HepG2 (cell line): ENCODE data around the gene PMM2. TPM values are rescaled to one million over a fixed set of nuclear protein-coding genes. Genes with fewer than 3 reads are reported as not detected.
A peak's percentile ranks its signal among the peaks of the same experiment; 100 is the strongest.

Experiments
- ATAC-seq: fragments of 200-7000 bp; cut with Tn5 transposase; 3 replicates; pipeline ENCODE4 v1.9.1; 2020; ENCODE audit warnings: mild to moderate bottlenecking, moderate library complexity
- BruUV-seq: library from RNA; stranded (reverse); fragments of 400-500 nt; replicated peaks from 2 replicates; lab custom pipeline; 2021; lab: Mats Ljungman, UMichigan
- CTCF ChIA-PET: fragments of 300-600 bp; formaldehyde crosslinking; extraction: SDS; loops from one replicate; lab custom pipeline; 2021; ENCODE audit warnings: low total read pairs, inconsistent platforms, low intra/inter-chr PET ratio; lab: Yijun Ruan, JAX
- POLR2A ChIA-PET: fragments of 350-600 bp; sonication (Branson Sonifier 250); formaldehyde crosslinking; loops from one replicate; lab custom pipeline; 2020; ENCODE audit warnings: antibody characterized with exemption, inconsistent platforms; lab: Yijun Ruan, JAX
- DNase-seq: peaks from one replicate; pipeline ENCODE4 v3.0.0-alpha.2; 2015; ENCODE audit warnings: low spot score
- FAIRE-seq: peaks from 3 replicates; lab custom pipeline; 2011; peaks lifted over from hg19 to GRCh38; lab: Jason Lieb, UNC
- H2AFZ ChIP-seq: one replicate; pipeline ENCODE4 v1.6.1; 2011; ENCODE audit warnings: low read length, inconsistent platforms
- H3K27ac ChIP-seq: fragments of 300-600 bp; 3 replicates; pipeline ENCODE4 v1.8.0; 2011; ENCODE audit warnings: mixed run types, mild to moderate bottlenecking, mixed read lengths, low read length, inconsistent platforms; ENCODE audit not compliant: insufficient read depth; ENCODE audit errors: extremely low read length
- H3K27me3 ChIP-seq, 2 experiments: fragments of 200-600 bp in 1 of 2; 2 replicates in 1 of 2; 3 replicates in 1 of 2; pipeline versions ENCODE4 v1.6.0 to v1.8.0; 2011; ENCODE audit warnings: low read length in 2 of 2, mild to moderate bottlenecking in 2 of 2, moderate library complexity in 2 of 2, inconsistent platforms in 1 of 2; ENCODE audit not compliant: insufficient read depth in 2 of 2, control insufficient read depth in 1 of 2
- H3K36me3 ChIP-seq, 2 experiments: fragments of 200-600 bp in 1 of 2; replicated peaks in 1 of 2; 2 replicates in 1 of 2; 3 replicates in 1 of 2; pipeline versions ENCODE4 v1.5.1 to v1.8.0; 2011; ENCODE audit warnings: low read length in 2 of 2, inconsistent platforms in 1 of 2; ENCODE audit not compliant: insufficient read depth in 2 of 2, control insufficient read depth in 1 of 2
- H3K4me1 ChIP-seq: 2 replicates; pipeline ENCODE4 v1.5.1; 2012; ENCODE audit warnings: low read length, inconsistent platforms; ENCODE audit not compliant: insufficient read depth
- H3K4me2 ChIP-seq: 2 replicates; pipeline ENCODE4 v1.6.0; 2011; ENCODE audit warnings: low read depth, low read length, inconsistent platforms
- H3K4me3 ChIP-seq, 3 experiments: fragments of 200-600 bp in 1 of 3; sonication (generic), shearing (Covaris generic) in 1 of 3; replicated peaks in 1 of 3; 2 replicates each; pipeline ENCODE4 v1.5.1; 2011 to 2016; ENCODE audit warnings: low read length in 3 of 3, inconsistent platforms in 2 of 3, low read depth in 2 of 3, mild to moderate bottlenecking in 2 of 3, control low read depth in 1 of 3, mixed read lengths in 1 of 3; ENCODE audit not compliant: insufficient read depth in 1 of 3
- H3K79me2 ChIP-seq: one replicate; pipeline ENCODE4 v1.6.1; 2011; ENCODE audit warnings: low read length, inconsistent platforms; ENCODE audit not compliant: insufficient read depth
- H3K9ac ChIP-seq: 2 replicates; pipeline ENCODE4 v1.6.0; 2011; ENCODE audit warnings: mild to moderate bottlenecking, low read depth, low read length, inconsistent platforms; ENCODE audit not compliant: insufficient read depth
- H3K9me3 ChIP-seq: 2 replicates; pipeline ENCODE4 v1.5.1; 2012; ENCODE audit warnings: mild to moderate bottlenecking, low read length
- H4K20me1 ChIP-seq: 2 replicates; pipeline ENCODE4 v1.6.0; 2011; ENCODE audit warnings: inconsistent platforms, mild to moderate bottlenecking, low read length, moderate library complexity; ENCODE audit not compliant: insufficient read depth
- GLMP ChIP-seq: sonication (generic); formaldehyde crosslinking; IDR thresholded peaks from 2 replicates; pipeline ENCODE4 v1.9.0; 2021; ENCODE audit warnings: missing genetic modification reagents, mild to moderate bottlenecking, borderline replicate concordance
- RELA ChIP-seq: sonication (generic); formaldehyde crosslinking; IDR thresholded peaks from 2 replicates; pipeline ENCODE4 v1.4.0; 2020; ENCODE audit warnings: missing genetic modification reagents
- SAP130 ChIP-seq: IDR thresholded peaks from 2 replicates; pipeline ENCODE4 v1.6.1; 2016; ENCODE audit warnings: low read depth
- ZBTB10 ChIP-seq: sonication (generic); formaldehyde crosslinking; IDR thresholded peaks from 2 replicates; pipeline ENCODE4 v1.4.0; 2020; ENCODE audit warnings: missing genetic modification reagents, borderline replicate concordance
- ZNF235 ChIP-seq: sonication (generic); formaldehyde crosslinking; IDR thresholded peaks from 2 replicates; pipeline ENCODE4 v1.8.1; 2023; ENCODE audit warnings: mild to moderate bottlenecking, missing genetic modification reagents, borderline replicate concordance
- ZNF446 ChIP-seq: sonication (generic); formaldehyde crosslinking; IDR thresholded peaks from 2 replicates; pipeline ENCODE4 v1.5.0; 2020; ENCODE audit warnings: mild to moderate bottlenecking, missing genetic modification reagents
- ZNF780A ChIP-seq: sonication (generic); formaldehyde crosslinking; IDR thresholded peaks from 2 replicates; pipeline ENCODE4 v1.8.0; 2022; ENCODE audit warnings: mild to moderate bottlenecking, missing genetic modification reagents, moderate library complexity
- WGBS: methylation state at CpG from one replicate; pipeline ENCODE4 v1.1.6; 2017; ENCODE audit warnings: low lambda C conversion rate; 5-methylcytosine and 5-hydroxymethylcytosine counted together
- in situ Hi-C: cut with HindIII; loops from 2 replicates; pipeline ENCODE4 v1.10.0; 2017; ENCODE audit warnings: low pct_unique_long_range_greater_than_20kb; ENCODE audit not compliant: extremely low pct_ligation_motif_present
- intact Hi-C: fragments of 100-400 bp; cut with micrococcal nuclease; formaldehyde crosslinking; loops from one replicate; pipeline ENCODE4 v1.10.0; 2022; ENCODE audit not compliant: unreplicated experiment
- polyA plus RNA-seq, 8 experiments: library from polyadenylated mRNA; depleted of rRNA in 3 of 8; stranded (reverse) in 7 of 8; unstranded in 1 of 8; fragments of >200 nt; fragmentation: Illumina TruSeq in 4 of 8; extraction: Trizol in 4 of 8; gene quantifications; 2 replicates each; pipeline versions ENCODE4 v1.2.1 to v1.2.3, GENCODE V29; 2011 to 2016; ENCODE audit warnings: low read depth in 4 of 8, missing spikeins in 1 of 8, mixed read lengths in 1 of 8; ENCODE audit not compliant: insufficient read depth in 1 of 8
- total RNA-seq, 5 experiments: library from RNA; depleted of rRNA; stranded (reverse); fragments of >200 nt; fragmentation: Illumina TruSeq; extraction: Trizol; gene quantifications; 2 replicates each; pipeline ENCODE4 v1.2.3, GENCODE V29; 2016; ENCODE audit warnings: low read depth in 1 of 5
- TF ChIP-seq, protein P1 (sequence below): sonication (generic); formaldehyde crosslinking; IDR thresholded peaks from 2 replicates; pipeline ENCODE4 v1.8.1; 2023; ENCODE audit warnings: mild to moderate bottlenecking, inconsistent platforms, moderate library complexity, missing genetic modification reagents, borderline replicate concordance
- TF ChIP-seq, protein P2 (sequence below): sonication (generic); formaldehyde crosslinking; IDR thresholded peaks from 2 replicates; pipeline ENCODE4 v1.4.0; 2020; ENCODE audit warnings: low read depth, missing genetic modification reagents

PMM2 gene
- total and polyA plus RNA-seq, 2 of the 13 experiments (the other 11 are each of a cell fraction or from before 2014, with no cell fraction given), result 52.2 to 93.7 TPM

- CTCF ChIA-PET, result no interaction called here
- Histone ChIP-seq H3K27ac (no peak within 1 kb of the TSS), H3K79me2 (no peaks in the 10 kb centered on the region), H3K9me3 (no peaks in the 10 kb centered on the region), H2AFZ (no peak within 1 kb of the TSS), H3K4me3 (peak within 1 kb of the TSS in 1 of 3 experiments; percentile 34; a peak in 2 of 6 replicates), H3K9ac (no peak within 1 kb of the TSS), H4K20me1 (no peaks in the 10 kb centered on the region), H3K36me3 (peaks cover 0 to under 1% of the 10 kb centered on the region in 2 experiments; a peak in 1 of 5 replicates), H3K4me2 (peak within 1 kb of the TSS; percentile 75), H3K4me1 (peaks cover 93% of the 10 kb centered on the region), H3K27me3 (peaks cover 0 to 8% of the 10 kb centered on the region in 2 experiments; a peak in 2 of 5 replicates)
- no peak for FAIRE-seq
- intact Hi-C loops, result loop anchor here (5.0 kb wide), 3 partner anchors 65 to 210 kb away; partner anchors contain the start of gene HAPSTR1
- no peak for DNase-seq
- 51% methylated on average over 9 of the region's 10 CpGs for WGBS
- in situ Hi-C loops, result loop anchor here (5.0 to 25.0 kb wide), 2 partner anchors 220 to 315 kb away; partner anchors contain the start of gene ABAT
- POLR2A ChIA-PET, result interaction anchor here (0.6 to 14.5 kb wide), 5 partner anchors 15 to 209 kb away, joined by 3 to 235 read pairs (median 4); partner anchors contain the start of genes CARHSP1 and HAPSTR1
- BruUV-seq, result no TSS peak
- ATAC-seq, result no peak
- TF ChIP-seq, protein P1, sequence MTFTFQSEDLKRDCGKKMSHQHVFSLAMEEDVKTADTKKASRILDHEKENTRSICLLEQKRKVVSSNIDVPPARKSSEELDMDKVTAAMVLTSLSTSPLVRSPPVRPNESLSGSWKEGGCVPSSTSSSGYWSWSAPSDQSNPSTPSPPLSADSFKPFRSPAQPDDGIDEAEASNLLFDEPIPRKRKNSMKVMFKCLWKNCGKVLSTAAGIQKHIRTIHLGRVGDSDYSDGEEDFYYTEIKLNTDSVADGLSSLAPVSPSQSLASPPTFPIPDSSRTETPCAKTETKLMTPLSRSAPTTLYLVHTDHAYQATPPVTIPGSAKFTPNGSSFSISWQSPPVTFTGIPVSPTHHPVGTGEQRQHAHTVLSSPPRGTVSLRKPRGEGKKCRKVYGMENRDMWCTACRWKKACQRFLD, result no peak
- TF ChIP-seq GLMP (CRISPR knock-in tag) (no peak), ZNF446 (CRISPR knock-in tag) (no peak), ZNF235 (CRISPR knock-in tag) (0 out of 2 replicates have a peak, but pooled peaks have one; percentile 37), SAP130 (CRISPR knock-in tag) (0 out of 2 replicates have a peak, but pooled peaks have one; percentile 3), ZBTB10 (no peak), RELA (no peak), ZNF780A (CRISPR knock-in tag) (no peak)
- TF ChIP-seq, protein P2, sequence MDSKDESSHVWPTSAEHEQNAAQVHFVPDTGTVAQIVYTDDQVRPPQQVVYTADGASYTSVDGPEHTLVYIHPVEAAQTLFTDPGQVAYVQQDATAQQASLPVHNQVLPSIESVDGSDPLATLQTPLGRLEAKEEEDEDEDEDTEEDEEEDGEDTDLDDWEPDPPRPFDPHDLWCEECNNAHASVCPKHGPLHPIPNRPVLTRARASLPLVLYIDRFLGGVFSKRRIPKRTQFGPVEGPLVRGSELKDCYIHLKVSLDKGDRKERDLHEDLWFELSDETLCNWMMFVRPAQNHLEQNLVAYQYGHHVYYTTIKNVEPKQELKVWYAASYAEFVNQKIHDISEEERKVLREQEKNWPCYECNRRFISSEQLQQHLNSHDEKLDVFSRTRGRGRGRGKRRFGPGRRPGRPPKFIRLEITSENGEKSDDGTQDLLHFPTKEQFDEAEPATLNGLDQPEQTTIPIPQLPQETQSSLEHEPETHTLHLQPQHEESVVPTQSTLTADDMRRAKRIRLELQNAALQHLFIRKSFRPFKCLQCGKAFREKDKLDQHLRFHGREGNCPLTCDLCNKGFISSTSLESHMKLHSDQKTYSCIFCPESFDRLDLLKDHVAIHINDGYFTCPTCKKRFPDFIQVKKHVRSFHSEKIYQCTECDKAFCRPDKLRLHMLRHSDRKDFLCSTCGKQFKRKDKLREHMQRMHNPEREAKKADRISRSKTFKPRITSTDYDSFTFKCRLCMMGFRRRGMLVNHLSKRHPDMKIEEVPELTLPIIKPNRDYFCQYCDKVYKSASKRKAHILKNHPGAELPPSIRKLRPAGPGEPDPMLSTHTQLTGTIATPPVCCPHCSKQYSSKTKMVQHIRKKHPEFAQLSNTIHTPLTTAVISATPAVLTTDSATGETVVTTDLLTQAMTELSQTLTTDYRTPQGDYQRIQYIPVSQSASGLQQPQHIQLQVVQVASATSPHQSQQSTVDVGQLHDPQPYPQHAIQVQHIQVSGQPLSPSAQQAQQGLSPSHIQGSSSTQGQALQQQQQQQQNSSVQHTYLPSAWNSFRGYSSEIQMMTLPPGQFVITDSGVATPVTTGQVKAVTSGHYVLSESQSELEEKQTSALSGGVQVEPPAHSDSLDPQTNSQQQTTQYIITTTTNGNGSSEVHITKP (CRISPR knock-in tag), result no peak
Observed at GRCh38 chr16:8882041-8882617, 84.5 kb downstream of the PMM2 start, which contains the start of gene LITAFD. Gene LITAFD (plus strand): TSS chr16:8882351. CDS start chr16:8884356, 2,005 bp downstream.
